ENCODE results near the gene KRTAP5-2. TPM values are rescaled to one million over a fixed set of nuclear protein-coding genes. Genes with fewer than 3 reads are reported as not detected.
"Not testable (repeated sequence)": the region's sequence is repeated elsewhere in the genome, so short reads cannot be mapped to it uniquely, and the experiment has no call there.

The KRTAP5-2 gene
- total RNA-seq, 1 donor from 2014 or later: not detected

DNA sequence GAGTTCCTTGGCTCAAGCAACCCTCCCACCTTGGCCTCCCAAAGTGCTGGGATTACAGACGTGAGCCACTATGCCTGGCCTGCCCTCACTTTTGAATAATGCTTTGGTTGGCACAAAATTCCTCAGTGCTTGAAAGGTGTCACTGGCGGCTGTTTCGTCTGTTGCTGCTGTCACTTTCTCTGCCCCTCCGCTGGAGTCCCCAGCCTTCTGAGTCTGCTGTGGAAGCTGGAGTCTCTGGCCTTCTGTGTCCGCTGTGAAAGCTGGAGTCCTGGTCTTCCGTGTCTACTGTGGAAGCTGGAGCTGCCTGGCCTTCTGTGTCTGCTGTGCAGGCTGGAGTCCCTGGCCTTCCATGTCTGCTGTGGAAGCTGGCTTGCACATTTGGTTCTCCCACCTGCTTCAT, 8.1 kb downstream of the KRTAP5-2 start:
- Mint-ChIP-seq H3K27me3 (peaks cover 31% of the 10 kb centered on the region), H3K36me3 (ENCODE audit: insufficient read depth) (peaks cover 1% of the 10 kb centered on the region), H3K9me3 (ENCODE audit: low read depth) (no peaks in the 10 kb centered on the region), H3K4me1 (ENCODE audit: low read depth) (no peaks in the 10 kb centered on the region), H3K27ac (no peak overlapping the region), H3K4me3 (ENCODE audit: low read depth) (no peak overlapping the region)
- no peak for DNase-seq (ENCODE audit: low spot score, unreplicated experiment)
- TF ChIP-seq CTCF (IDR thresholded peaks at IDR 0.05; ENCODE audit: unreplicated experiment): no peak

DNA sequence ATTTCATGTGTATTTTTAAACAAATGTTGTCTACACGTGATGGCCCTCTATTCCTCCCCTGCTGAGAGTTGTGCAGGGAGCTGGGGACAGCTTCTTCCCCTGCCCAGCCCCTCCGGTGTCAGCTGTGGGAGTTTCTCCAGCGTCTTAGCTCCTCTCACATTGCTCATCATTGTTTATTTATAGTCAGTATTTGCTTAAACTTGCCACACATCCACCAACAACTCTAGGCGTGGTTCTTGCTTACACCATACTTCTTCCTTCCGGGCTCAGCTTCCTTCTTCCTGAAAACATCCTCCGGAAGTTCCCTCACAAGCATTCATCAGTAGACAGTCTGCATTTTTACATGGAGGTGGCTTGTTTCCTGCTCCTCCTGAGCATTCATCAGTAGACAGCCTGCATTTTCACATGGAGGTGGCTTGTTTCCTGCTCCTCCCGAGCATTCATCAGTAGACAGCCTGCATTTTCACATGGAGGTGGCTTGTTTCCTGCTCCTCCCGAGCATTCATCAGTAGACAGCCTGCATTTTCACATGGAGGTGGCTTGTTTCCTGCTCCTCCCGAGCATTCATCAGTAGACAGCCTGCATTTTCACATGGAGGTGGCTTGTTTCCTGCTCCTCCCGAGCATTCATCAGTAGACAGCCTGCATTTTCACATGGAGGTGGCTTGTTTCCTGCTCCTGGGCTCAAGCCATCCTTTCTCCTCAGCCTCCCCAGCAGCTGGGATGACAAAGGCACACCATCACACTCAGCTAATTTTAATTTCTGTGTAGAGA, 8.7 kb downstream of the KRTAP5-2 start:
- H3K4me3 Mint-ChIP-seq (ENCODE audit: low read depth); DNase-seq (ENCODE audit: low spot score, unreplicated experiment); H3K27ac Mint-ChIP-seq; H3K36me3 Mint-ChIP-seq (ENCODE audit: insufficient read depth); H3K4me1 Mint-ChIP-seq (ENCODE audit: low read depth); H3K9me3 Mint-ChIP-seq (ENCODE audit: low read depth): not testable (repeated sequence)
- peaks cover 26% of the 10 kb centered on the region for H3K27me3 Mint-ChIP-seq

DNA sequence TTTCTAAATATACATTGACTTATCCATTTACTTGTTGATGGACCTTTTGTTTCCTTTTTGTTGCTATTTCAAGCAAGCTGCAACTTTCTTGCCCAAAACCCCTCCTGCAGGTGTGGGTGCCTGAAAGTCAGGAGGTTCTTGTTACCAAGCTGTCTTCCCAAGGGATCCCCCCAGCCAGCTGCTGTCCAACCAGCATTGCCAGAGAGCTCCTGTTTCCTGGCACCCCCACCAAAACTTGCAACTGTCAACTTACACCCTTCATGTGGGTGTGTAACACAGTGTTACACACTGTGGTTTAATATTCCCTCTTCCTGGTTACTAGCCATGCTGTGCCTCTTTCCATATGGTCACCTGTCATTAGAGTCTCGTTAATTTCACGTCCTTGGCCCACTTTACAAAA, 11.4 kb downstream of the KRTAP5-2 start:
- Mint-ChIP-seq H3K36me3 (ENCODE audit: insufficient read depth) (peaks cover 4% of the 10 kb centered on the region), H3K4me3 (ENCODE audit: low read depth) (no peak overlapping the region), H3K27me3 (peaks cover 8% of the 10 kb centered on the region), H3K9me3 (ENCODE audit: low read depth) (peaks cover 4% of the 10 kb centered on the region), H3K27ac (no peak overlapping the region), H3K4me1 (ENCODE audit: low read depth) (no peaks in the 10 kb centered on the region)
- no peak for TF ChIP-seq CTCF (IDR thresholded peaks at IDR 0.05; ENCODE audit: unreplicated experiment)
- no peak for DNase-seq (ENCODE audit: low spot score, unreplicated experiment)

- H3K4me3 Mint-ChIP-seq (ENCODE audit: low read depth); H3K36me3 Mint-ChIP-seq (ENCODE audit: insufficient read depth); H3K27ac Mint-ChIP-seq; H3K4me1 Mint-ChIP-seq (ENCODE audit: low read depth); DNase-seq (ENCODE audit: low spot score, unreplicated experiment); H3K9me3 Mint-ChIP-seq (ENCODE audit: low read depth); H3K27me3 Mint-ChIP-seq: not testable (repeated sequence)
These were observed 13.3 kb downstream of the KRTAP5-2 start, which contains the start of gene KRTAP5-1 for GRCh38 chr11:1584661-1585370. Gene KRTAP5-1 (minus strand): TSS chr11:1585283. CDS start chr11:1585249, 34 bp downstream.

DNA sequence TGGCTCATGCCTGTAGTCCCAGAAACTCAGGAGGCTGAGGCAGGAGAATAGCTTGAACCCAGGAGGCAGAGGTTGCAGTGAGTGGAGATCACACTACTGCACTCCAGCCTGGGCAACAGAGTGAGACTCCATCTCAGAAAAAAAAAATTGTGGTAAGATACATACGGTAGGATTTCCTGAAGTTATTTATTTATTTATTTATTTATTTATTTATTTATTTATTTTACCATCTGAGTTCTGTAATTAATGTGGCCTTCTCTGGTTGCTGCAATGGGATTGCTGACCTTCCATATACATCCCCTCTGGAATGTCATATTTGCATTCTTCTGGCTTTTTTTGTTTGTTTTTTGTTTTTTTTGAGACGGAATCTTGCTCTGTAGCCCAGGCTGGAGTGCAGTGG, 15.2 kb downstream of the KRTAP5-2 start:
- H3K27me3 Mint-ChIP-seq; H3K4me1 Mint-ChIP-seq (ENCODE audit: low read depth); DNase-seq (ENCODE audit: low spot score, unreplicated experiment); H3K27ac Mint-ChIP-seq; H3K4me3 Mint-ChIP-seq (ENCODE audit: low read depth): not testable (repeated sequence)
- Mint-ChIP-seq H3K36me3 (ENCODE audit: insufficient read depth) (peaks cover 18% of the 10 kb centered on the region), H3K9me3 (ENCODE audit: low read depth) (peaks cover 16% of the 10 kb centered on the region)

- Mint-ChIP-seq H3K36me3 (ENCODE audit: insufficient read depth) (peaks cover 18% of the 10 kb centered on the region), H3K27ac (no peak overlapping the region), H3K4me3 (ENCODE audit: low read depth) (no peak overlapping the region), H3K27me3 (peaks cover 3% of the 10 kb centered on the region), H3K9me3 (ENCODE audit: low read depth) (peaks cover 16% of the 10 kb centered on the region), H3K4me1 (ENCODE audit: low read depth) (no peaks in the 10 kb centered on the region)
- no peak for DNase-seq (ENCODE audit: low spot score, unreplicated experiment)
- TF ChIP-seq CTCF (IDR thresholded peaks at IDR 0.05; ENCODE audit: unreplicated experiment): no peak
These were observed 16.1 kb downstream of the KRTAP5-2 start for GRCh38 chr11:1581976-1582375.

Data from progenitor cell of endocrine pancreas (in vitro differentiated cells).